GM12878 (cell line): ENCODE measurements around the gene C1GALT1C1L. TPM values are rescaled to one million over a fixed set of nuclear protein-coding genes. Genes with fewer than 3 reads are reported as not detected.

Experiments used
- ATAC-seq: fragments of 200-7000 bp; cut with Tn5 transposase; 3 replicates; pipeline ENCODE4 v1.9.1; 2020; ENCODE audit warnings: mild to moderate bottlenecking, moderate library complexity
- BruUV-seq: library from RNA; stranded (reverse); fragments of 400-500 nt; replicated peaks from 2 replicates; lab custom pipeline; 2021; lab: Mats Ljungman, UMichigan
- CTCF ChIA-PET: fragments of 300-600 bp; sonication (Branson Sonifier 250); formaldehyde crosslinking; extraction: SDS; loops from one replicate; lab custom pipeline; 2021; ENCODE audit warnings: inconsistent platforms; lab: Yijun Ruan, JAX
- POLR2A ChIA-PET: fragments of 350-600 bp; formaldehyde crosslinking; extraction: SDS; loops from one replicate; lab custom pipeline; 2021; ENCODE audit warnings: inconsistent platforms; lab: Charles Lee
- RAD21 ChIA-PET: fragments of 300-600 bp; sonication (Branson Sonifier 250); formaldehyde crosslinking; loops from one replicate; lab custom pipeline; 2023; ENCODE audit warnings: antibody characterized with exemption; ENCODE audit not compliant: unreplicated experiment; lab: Charles Lee
- SMC1A ChIA-PET: fragments of 300-600 bp; sonication (Branson Sonifier 250); formaldehyde crosslinking; loops from one replicate; lab custom pipeline; 2023; ENCODE audit not compliant: unreplicated experiment, uncharacterized antibody; lab: Charles Lee
- DNase-seq: peaks from one replicate; pipeline ENCODE4 v3.0.0-alpha.2; 2011; ENCODE audit warnings: low read depth, low spot score
- FAIRE-seq: peaks from 3 replicates; lab custom pipeline; 2011; peaks lifted over from hg19 to GRCh38; lab: Jason Lieb, UNC
- H2AFZ ChIP-seq: 2 replicates; pipeline ENCODE4 v1.6.0; 2011; ENCODE audit warnings: low read depth, low read length, control low read depth; ENCODE audit not compliant: control insufficient read depth
- H3K27ac ChIP-seq: 2 replicates; pipeline ENCODE4 v1.5.1; 2011; ENCODE audit warnings: control low read depth; ENCODE audit not compliant: control insufficient read depth, insufficient read depth
- H3K27me3 ChIP-seq, 2 experiments: replicated peaks in 1 of 2; 2 replicates each; pipeline versions ENCODE4 v1.6.0 to v1.6.1; 2011; ENCODE audit warnings: low read length in 1 of 2; ENCODE audit not compliant: control insufficient read depth in 2 of 2, insufficient read depth in 2 of 2
- H3K36me3 ChIP-seq, 2 experiments: 2 replicates each; pipeline ENCODE4 v1.5.1; 2011; ENCODE audit warnings: low read length in 1 of 2; ENCODE audit not compliant: control insufficient read depth in 2 of 2, insufficient read depth in 2 of 2
- H3K4me1 ChIP-seq: 2 replicates; pipeline ENCODE4 v1.6.1; 2011; ENCODE audit warnings: mild to moderate bottlenecking, low read length, moderate library complexity, mixed read lengths; ENCODE audit not compliant: control insufficient read depth, insufficient read depth
- H3K4me2 ChIP-seq: 2 replicates; pipeline ENCODE4 v1.6.0; 2011; ENCODE audit warnings: control low read depth; ENCODE audit not compliant: control insufficient read depth, insufficient read depth
- H3K4me3 ChIP-seq: fragments of 200-600 bp; sonication (generic); 2 replicates; pipeline ENCODE4 v1.5.1; 2016
- H3K79me2 ChIP-seq: 2 replicates; pipeline ENCODE4 v1.6.0; 2011; ENCODE audit warnings: low read length; ENCODE audit not compliant: control insufficient read depth, insufficient read depth
- H3K9ac ChIP-seq: 2 replicates; pipeline ENCODE4 v1.8.0; 2011; ENCODE audit warnings: low read length, control low read depth, mixed read lengths; ENCODE audit not compliant: control insufficient read depth, insufficient read depth
- H3K9me3 ChIP-seq: replicated peaks from 3 replicates; pipeline ENCODE4 v1.5.1; 2011; ENCODE audit warnings: mild to moderate bottlenecking, low read length; ENCODE audit not compliant: control insufficient read depth, insufficient read depth
- H4K20me1 ChIP-seq: 2 replicates; pipeline ENCODE4 v1.6.0; 2011; ENCODE audit not compliant: control insufficient read depth, insufficient read depth
- BMI1 ChIP-seq: fragments of 450-650 bp; IDR thresholded peaks from 2 replicates; pipeline ENCODE4 v1.6.1; 2016; ENCODE audit warnings: mild to moderate bottlenecking, moderate library complexity, borderline replicate concordance
- BRCA1 ChIP-seq: IDR thresholded peaks from 2 replicates; pipeline ENCODE4 v1.6.1; 2011; ENCODE audit warnings: low read depth, low read length, improper control_type of control experiment
- EED ChIP-seq: sonication (generic); IDR thresholded peaks from 2 replicates; pipeline ENCODE4 v1.6.1; 2016; ENCODE audit warnings: antibody characterized with exemption, low read depth
- MXI1 ChIP-seq: fragments of 150-350 bp; IDR thresholded peaks from 2 replicates; pipeline ENCODE4 v1.6.1; 2011; ENCODE audit warnings: low read depth, mild to moderate bottlenecking, inconsistent platforms, low read length, improper control_type of control experiment
- NRF1 ChIP-seq: conservative IDR thresholded peaks from 2 replicates; pipeline ENCODE4 v1.6.1; 2011; ENCODE audit warnings: mild to moderate bottlenecking, low read depth, low read length, improper control_type of control experiment
- POLR2AphosphoS5 ChIP-seq: IDR thresholded peaks from 2 replicates; pipeline ENCODE4 v1.6.1; 2011; ENCODE audit warnings: mild to moderate bottlenecking, low read length, inconsistent platforms
- SREBF1 ChIP-seq: IDR thresholded peaks from 2 replicates; pipeline ENCODE4 v1.6.1; 2012; ENCODE audit warnings: mild to moderate bottlenecking, low read length
- SUPT20H ChIP-seq: IDR thresholded peaks from 2 replicates; pipeline ENCODE4 v1.6.1; 2011; ENCODE audit warnings: low read depth, mild to moderate bottlenecking, low read length, moderate library complexity, borderline replicate concordance; ENCODE audit not compliant: control insufficient read depth
- TARDBP ChIP-seq: IDR thresholded peaks from 2 replicates; pipeline ENCODE4 v1.6.1; 2016; ENCODE audit warnings: borderline replicate concordance
- ZBTB11 ChIP-seq: fragments of 450-650 bp; formaldehyde crosslinking; IDR thresholded peaks from 2 replicates; pipeline ENCODE4 v1.5.0; 2022; ENCODE audit warnings: mild to moderate bottlenecking, missing genetic modification characterization
- ZNF622 ChIP-seq: fragments of 450-650 bp; IDR thresholded peaks from 2 replicates; pipeline ENCODE4 v1.6.1; 2017; ENCODE audit warnings: mild to moderate bottlenecking, inconsistent platforms
- WGBS: methylation state at CpG from one replicate; pipeline ENCODE4 v1.1.6; 2016; ENCODE audit warnings: low lambda C conversion rate; ENCODE audit not compliant: insufficient replicate concordance, insufficient coverage; ENCODE audit errors: missing lambda C conversion rate; 5-methylcytosine and 5-hydroxymethylcytosine counted together
- in situ Hi-C: fragments of 300-500 bp; cut with MboI; formaldehyde crosslinking; loops from 9 replicates; pipeline ENCODE4 v1.14.3; 2018; ENCODE audit warnings: mixed read lengths
- intact Hi-C: fragments of 100-400 bp; cut with micrococcal nuclease; formaldehyde crosslinking; loops from one replicate; pipeline ENCODE4 v1.14.2; 2022; ENCODE audit not compliant: unreplicated experiment
- polyA plus RNA-seq, 11 experiments: library from polyadenylated mRNA; depleted of rRNA in 4 of 11; unstranded in 6 of 11; stranded (reverse) in 5 of 11; fragments of >200 nt; fragmentation: Nextera tagmentation in 4 of 11; fragmentation: Illumina TruSeq in 1 of 11; extraction: Ambion mirVana in 4 of 11; extraction: Trizol in 1 of 11; gene quantifications; 1 replicate in 1 of 11; 2 replicates in 10 of 11; pipeline versions ENCODE4 v1.2.1 to v1.2.3, GENCODE V29; 2011 to 2016; ENCODE audit warnings: inconsistent platforms in 2 of 11, missing spikeins in 2 of 11, low read depth in 1 of 11
- total RNA-seq, 4 experiments: library from RNA; depleted of rRNA in 3 of 4; stranded (reverse); fragments of >200 nt in 3 of 4; fragmentation: Illumina TruSeq in 1 of 4; extraction: Trizol in 1 of 4; gene quantifications; 2 replicates each; pipeline versions ENCODE4 v1.2.1 to v1.2.3, GENCODE V29; 2013 to 2021
- TF ChIP-seq, protein P1 (sequence below): IDR thresholded peaks from 2 replicates; pipeline ENCODE4 v1.6.1; 2012; ENCODE audit warnings: low read depth, low read length, improper control_type of control experiment
- TF ChIP-seq, protein P2 (sequence below): fragments of 450-650 bp; formaldehyde crosslinking; IDR thresholded peaks from 2 replicates; pipeline ENCODE4 v1.4.0; 2020; ENCODE audit warnings: mild to moderate bottlenecking, moderate library complexity

The C1GALT1C1L gene
- total and polyA plus RNA-seq, 10 of the 15 experiments (the other 5 are each of a cell fraction or from before 2014, with no cell fraction given), result not detected

- 58% methylated on average over 4 of the region's 5 CpGs for whole genome bisulfite sequencing
- no peak overlapping the region for H3K4me2 ChIP-seq
- no peak for ATAC-seq
- ChIA-PET CTCF (interaction anchor here (0.6 kb wide), 1 partner anchor 101 kb away, joined by 3 read pairs; no protein-coding TSS in a partner anchor), SMC1A (interaction anchor here (0.9 kb wide), 1 partner anchor 11 kb away, joined by 4 read pairs; no protein-coding TSS in a partner anchor), RAD21 (no interaction called here), POLR2A (no interaction called here)
- in situ Hi-C loops (no loop called here), intact Hi-C loops (no loop called here)
- no peak for DNase-seq
- no peak overlapping the region for H2AFZ ChIP-seq
- no peak for FAIRE-seq
- no peak overlapping the region for H3K27ac ChIP-seq
- H3K4me3 ChIP-seq, result no peak overlapping the region
- H3K9me3 ChIP-seq, result no peaks in the 10 kb centered on the region
- H3K9ac ChIP-seq, result no peak overlapping the region
- H3K79me2 ChIP-seq, result no peaks in the 10 kb centered on the region
- H3K4me1 ChIP-seq, result no peaks in the 10 kb centered on the region
- no peaks in the 10 kb centered on the region for H4K20me1 ChIP-seq
- TF ChIP-seq MXI1, result no peak
- TF ChIP-seq POLR2AphosphoS5, result no peak
- TF ChIP-seq ZNF622, result no peak
- TF ChIP-seq NRF1, result no peak
- no peak for TF ChIP-seq SUPT20H
- no peak for TF ChIP-seq TARDBP
- TF ChIP-seq BRCA1, result no peak
- TF ChIP-seq, protein P1, sequence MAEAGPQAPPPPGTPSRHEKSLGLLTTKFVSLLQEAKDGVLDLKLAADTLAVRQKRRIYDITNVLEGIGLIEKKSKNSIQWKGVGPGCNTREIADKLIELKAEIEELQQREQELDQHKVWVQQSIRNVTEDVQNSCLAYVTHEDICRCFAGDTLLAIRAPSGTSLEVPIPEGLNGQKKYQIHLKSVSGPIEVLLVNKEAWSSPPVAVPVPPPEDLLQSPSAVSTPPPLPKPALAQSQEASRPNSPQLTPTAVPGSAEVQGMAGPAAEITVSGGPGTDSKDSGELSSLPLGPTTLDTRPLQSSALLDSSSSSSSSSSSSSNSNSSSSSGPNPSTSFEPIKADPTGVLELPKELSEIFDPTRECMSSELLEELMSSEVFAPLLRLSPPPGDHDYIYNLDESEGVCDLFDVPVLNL, result no peak
- TF ChIP-seq EED, result no peak
- no peak for TF ChIP-seq ZBTB11
- TF ChIP-seq, protein P2, sequence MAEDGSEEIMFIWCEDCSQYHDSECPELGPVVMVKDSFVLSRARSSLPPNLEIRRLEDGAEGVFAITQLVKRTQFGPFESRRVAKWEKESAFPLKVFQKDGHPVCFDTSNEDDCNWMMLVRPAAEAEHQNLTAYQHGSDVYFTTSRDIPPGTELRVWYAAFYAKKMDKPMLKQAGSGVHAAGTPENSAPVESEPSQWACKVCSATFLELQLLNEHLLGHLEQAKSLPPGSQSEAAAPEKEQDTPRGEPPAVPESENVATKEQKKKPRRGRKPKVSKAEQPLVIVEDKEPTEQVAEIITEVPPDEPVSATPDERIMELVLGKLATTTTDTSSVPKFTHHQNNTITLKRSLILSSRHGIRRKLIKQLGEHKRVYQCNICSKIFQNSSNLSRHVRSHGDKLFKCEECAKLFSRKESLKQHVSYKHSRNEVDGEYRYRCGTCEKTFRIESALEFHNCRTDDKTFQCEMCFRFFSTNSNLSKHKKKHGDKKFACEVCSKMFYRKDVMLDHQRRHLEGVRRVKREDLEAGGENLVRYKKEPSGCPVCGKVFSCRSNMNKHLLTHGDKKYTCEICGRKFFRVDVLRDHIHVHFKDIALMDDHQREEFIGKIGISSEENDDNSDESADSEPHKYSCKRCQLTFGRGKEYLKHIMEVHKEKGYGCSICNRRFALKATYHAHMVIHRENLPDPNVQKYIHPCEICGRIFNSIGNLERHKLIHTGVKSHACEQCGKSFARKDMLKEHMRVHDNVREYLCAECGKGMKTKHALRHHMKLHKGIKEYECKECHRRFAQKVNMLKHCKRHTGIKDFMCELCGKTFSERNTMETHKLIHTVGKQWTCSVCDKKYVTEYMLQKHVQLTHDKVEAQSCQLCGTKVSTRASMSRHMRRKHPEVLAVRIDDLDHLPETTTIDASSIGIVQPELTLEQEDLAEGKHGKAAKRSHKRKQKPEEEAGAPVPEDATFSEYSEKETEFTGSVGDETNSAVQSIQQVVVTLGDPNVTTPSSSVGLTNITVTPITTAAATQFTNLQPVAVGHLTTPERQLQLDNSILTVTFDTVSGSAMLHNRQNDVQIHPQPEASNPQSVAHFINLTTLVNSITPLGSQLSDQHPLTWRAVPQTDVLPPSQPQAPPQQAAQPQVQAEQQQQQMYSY (CRISPR knock-in tag), result no peak
- no peak for TF ChIP-seq SREBF1
- no peak for TF ChIP-seq BMI1
- H3K36me3 ChIP-seq, result no peaks in the 10 kb centered on the region
- BruUV-seq, result no TSS peak
- H3K27me3 ChIP-seq, result peaks cover 0 to 4% of the 10 kb centered on the region in 2 experiments; a peak in 1 of 4 replicates
These were observed 9.1 kb upstream of the C1GALT1C1L start for GRCh38 chr2:43685357-43685756.
